T-cell (primary cell): ENCODE data around the gene CLN3. TPM values are rescaled to one million over a fixed set of nuclear protein-coding genes. Genes with fewer than 3 reads are reported as not detected.

Source experiments
- total RNA-seq, 35 experiments: library from RNA in 6 of 35; stranded (reverse) in 6 of 35; fragments of 120-200 nt in 1 of 35; gene quantifications; one replicate each; pipeline versions ENCODE4 v1.2.1 to v1.2.4 and lab custom pipeline; 2013 to 2026

CLN3 gene
- total RNA-seq, 5 donors from 2014 or later (not counting 1 experiment from before 2014, with no cell fraction given), result 48.4 to 68.6 (median 61.1) TPM

Other genes with a start within 250 kb of the CLN3 start
- gene SBK1, start 199.5 kb downstream of the CLN3 start, total RNA-seq, result 10 to 100 TPM; 21.8 to 26.3 (median 23.4) TPM
- 1 to 10 TPM in 3 of 5 donors, under 1 TPM in 2; 0.70 to 4.6 (median 3.2) TPM for gene NPIPB6, start 128.6 kb downstream of the CLN3 start, total RNA-seq
- 10 to 100 TPM in 4 of 5 donors, 1 to 10 TPM in 1; 9.2 to 63.5 (median 42.2) TPM for gene EIF3CL, start 88.2 kb downstream of the CLN3 start, total RNA-seq
- gene NPIPB7, start 19.7 kb downstream of the CLN3 start, total RNA-seq, result under 1 TPM; 0.25 to 0.88 (median 0.39) TPM
- 10 to 100 TPM in 3 of 5 donors, 1 to 10 TPM in 2; 6.4 to 16.9 (median 10.3) TPM for gene APOBR, start 2.6 kb upstream of the CLN3 start, total RNA-seq
- gene IL27, start 14.8 kb upstream of the CLN3 start, total RNA-seq, result not detected
- under 1 TPM in 3 of 5 donors, not detected in 2; 0.70 to 0.99 (median 0.98) TPM for gene NUPR1, start 46.9 kb upstream of the CLN3 start, total RNA-seq
- gene SGF29, start 61.8 kb upstream of the CLN3 start, total RNA-seq, result 10 to 100 TPM; 52.6 to 79.3 (median 74.6) TPM
- gene SULT1A2, start 105.0 kb upstream of the CLN3 start, total RNA-seq, result under 1 TPM in 3 of 5 donors, not detected in 2; 0.30 to 0.62 (median 0.53) TPM
- gene SULT1A1, start 118.0 kb upstream of the CLN3 start, total RNA-seq, result 10 to 100 TPM; 13.3 to 19.0 (median 15.8) TPM
- 1 to 10 TPM in 2 of 5 donors, under 1 TPM in 1, not detected in 2; 0.76 to 3.7 (median 2.1) TPM for gene NPIPB8, start 146.0 kb upstream of the CLN3 start, total RNA-seq
- gene EIF3C, start 219.4 kb upstream of the CLN3 start, total RNA-seq, result 100 to 1,000 TPM; 196 to 414 (median 337) TPM